HEK293 (cell line): ENCODE data around the gene ARF4.

Experiments
- CTCF ChIA-PET: fragments of 350-600 bp; formaldehyde crosslinking; extraction: SDS; loops from one replicate; lab custom pipeline; 2021; ENCODE audit warnings: antibody characterized with exemption; lab: Yijun Ruan, JAX
- POLR2A ChIA-PET: fragments of 300-600 bp; formaldehyde crosslinking; extraction: SDS; loops from one replicate; lab custom pipeline; 2020; ENCODE audit warnings: antibody characterized with exemption, inconsistent platforms; lab: Yijun Ruan, JAX
- H3K27ac ChIP-seq: fragments of 200-500 bp; sonication (Bioruptor generic); 2 replicates; pipeline ENCODE4 v1.5.1; 2014; ENCODE audit warnings: low read depth, low read length, control low read depth, inconsistent platforms; ENCODE audit errors: extremely low read depth
- H3K36me3 ChIP-seq, 2 experiments: fragments of 200-500 bp in 1 of 2; sonication (Bioruptor generic) in 1 of 2; 1 replicate in 1 of 2; 2 replicates in 1 of 2; pipeline ENCODE4 v1.5.1; 2014 to 2017; ENCODE audit warnings: inconsistent platforms in 2 of 2, low read length in 2 of 2; ENCODE audit not compliant: control insufficient read depth in 2 of 2, insufficient read depth in 1 of 2
- H3K4me1 ChIP-seq: fragments of 200-500 bp; sonication (Bioruptor generic); 2 replicates; pipeline ENCODE4 v1.5.1; 2014; ENCODE audit warnings: mild to moderate bottlenecking, low read length, inconsistent platforms; ENCODE audit not compliant: control insufficient read depth, insufficient read depth
- H3K4me3 ChIP-seq: 2 replicates; pipeline ENCODE4 v1.5.1; 2011; ENCODE audit warnings: low read depth, mild to moderate bottlenecking, control low read depth, low read length, moderate library complexity
- H3K9me3 ChIP-seq: fragments of 200-500 bp; sonication (Bioruptor generic); 2 replicates; pipeline ENCODE4 v1.5.1; 2014; ENCODE audit warnings: low read depth, low read length, inconsistent platforms; ENCODE audit not compliant: control insufficient read depth, insufficient read depth
- AEBP2 ChIP-seq: fragments of 450-650 bp; formaldehyde crosslinking; IDR thresholded peaks from 2 replicates; pipeline ENCODE4 v1.5.1; 2016; ENCODE audit warnings: missing biosample characterization, missing genetic modification characterization, borderline replicate concordance
- GLIS2 ChIP-seq: fragments of 450-650 bp; formaldehyde crosslinking; IDR thresholded peaks from 2 replicates; pipeline ENCODE4 v1.5.1; 2016; ENCODE audit warnings: missing biosample characterization, missing genetic modification characterization
- REPIN1 ChIP-seq: fragments of 450-650 bp; formaldehyde crosslinking; IDR thresholded peaks from 2 replicates; pipeline ENCODE4 v1.5.1; 2017; ENCODE audit warnings: missing biosample characterization, missing genetic modification characterization, low read depth
- SCRT1 ChIP-seq: fragments of 450-650 bp; formaldehyde crosslinking; IDR thresholded peaks from 2 replicates; pipeline ENCODE4 v1.5.1; 2016; ENCODE audit warnings: missing biosample characterization, missing genetic modification characterization, borderline replicate concordance
- SP3 ChIP-seq: fragments of 450-650 bp; formaldehyde crosslinking; IDR thresholded peaks from 2 replicates; pipeline ENCODE4 v1.5.1; 2016; ENCODE audit warnings: missing biosample characterization, missing genetic modification characterization
- ZBTB1 ChIP-seq: fragments of 450-650 bp; formaldehyde crosslinking; IDR thresholded peaks from 2 replicates; pipeline ENCODE4 v1.5.1; 2016; ENCODE audit warnings: missing biosample characterization, missing genetic modification characterization
- ZBTB20 ChIP-seq: fragments of 450-650 bp; formaldehyde crosslinking; IDR thresholded peaks from 2 replicates; pipeline ENCODE4 v1.5.1; 2016; ENCODE audit warnings: missing biosample characterization, missing genetic modification characterization
- ZBTB44 ChIP-seq: fragments of 450-650 bp; IDR thresholded peaks from 2 replicates; pipeline ENCODE4 v1.5.1; 2018; ENCODE audit warnings: missing biosample characterization, mild to moderate bottlenecking, missing genetic modification characterization
- ZNF146 ChIP-seq: fragments of 450-650 bp; formaldehyde crosslinking; IDR thresholded peaks from 2 replicates; pipeline ENCODE4 v1.5.1; 2016; ENCODE audit warnings: missing biosample characterization, missing genetic modification characterization
- ZNF184 ChIP-seq: fragments of 450-650 bp; IDR thresholded peaks from 2 replicates; pipeline ENCODE4 v1.5.1; 2018; ENCODE audit warnings: missing biosample characterization, mild to moderate bottlenecking, missing genetic modification characterization
- ZNF202 ChIP-seq: fragments of 450-650 bp; formaldehyde crosslinking; IDR thresholded peaks from 2 replicates; pipeline ENCODE4 v1.5.1; 2016; ENCODE audit warnings: missing biosample characterization, missing genetic modification characterization, borderline replicate concordance
- ZNF223 ChIP-seq: fragments of 450-650 bp; formaldehyde crosslinking; IDR thresholded peaks from 2 replicates; pipeline ENCODE4 v1.5.1; 2016; ENCODE audit warnings: missing biosample characterization, missing genetic modification characterization
- ZNF280D ChIP-seq: fragments of 450-650 bp; formaldehyde crosslinking; IDR thresholded peaks from 2 replicates; pipeline ENCODE4 v1.5.1; 2016; ENCODE audit warnings: missing biosample characterization, missing genetic modification characterization
- ZNF335 ChIP-seq: fragments of 450-650 bp; formaldehyde crosslinking; conservative IDR thresholded peaks from 2 replicates; pipeline ENCODE4 v1.5.1; 2016; ENCODE audit warnings: missing biosample characterization, missing genetic modification characterization
- ZNF37A ChIP-seq: fragments of 450-650 bp; IDR thresholded peaks from 2 replicates; pipeline ENCODE4 v1.5.1; 2018; ENCODE audit warnings: missing biosample characterization, missing genetic modification characterization
- ZNF394 ChIP-seq: fragments of 450-650 bp; formaldehyde crosslinking; IDR thresholded peaks from 2 replicates; pipeline ENCODE4 v1.5.1; 2016; ENCODE audit warnings: missing biosample characterization, missing genetic modification characterization, mild to moderate bottlenecking, moderate library complexity, borderline replicate concordance
- ZNF426 ChIP-seq: fragments of 450-650 bp; formaldehyde crosslinking; IDR thresholded peaks from 2 replicates; pipeline ENCODE4 v1.5.1; 2017; ENCODE audit warnings: missing biosample characterization, missing genetic modification characterization, mild to moderate bottlenecking, inconsistent platforms, moderate library complexity
- ZNF501 ChIP-seq: fragments of 450-650 bp; formaldehyde crosslinking; IDR thresholded peaks from 2 replicates; pipeline ENCODE4 v1.5.1; 2016; ENCODE audit warnings: missing biosample characterization, missing genetic modification characterization
- ZNF548 ChIP-seq: fragments of 450-650 bp; formaldehyde crosslinking; IDR thresholded peaks from 2 replicates; pipeline ENCODE4 v1.5.1; 2016; ENCODE audit warnings: missing biosample characterization, missing genetic modification characterization
- ZNF585B ChIP-seq: fragments of 450-650 bp; formaldehyde crosslinking; IDR thresholded peaks from 2 replicates; pipeline ENCODE4 v1.5.1; 2016; ENCODE audit warnings: missing biosample characterization, missing genetic modification characterization
- ZNF596 ChIP-seq: fragments of 450-650 bp; IDR thresholded peaks from 2 replicates; pipeline ENCODE4 v1.5.0; 2018; ENCODE audit warnings: missing biosample characterization, mild to moderate bottlenecking, missing genetic modification characterization, moderate library complexity
- ZNF624 ChIP-seq: fragments of 450-650 bp; formaldehyde crosslinking; IDR thresholded peaks from 2 replicates; pipeline ENCODE4 v1.5.1; 2017; ENCODE audit warnings: missing biosample characterization, missing genetic modification characterization
- ZNF664 ChIP-seq: fragments of 450-650 bp; formaldehyde crosslinking; IDR thresholded peaks from 2 replicates; pipeline ENCODE4 v1.5.1; 2016; ENCODE audit warnings: missing biosample characterization, missing genetic modification characterization
- ZNF776 ChIP-seq: fragments of 450-650 bp; formaldehyde crosslinking; IDR thresholded peaks from 2 replicates; pipeline ENCODE4 v1.5.0; 2017; ENCODE audit warnings: missing biosample characterization, missing genetic modification characterization, borderline replicate concordance
- ZNF785 ChIP-seq: fragments of 450-650 bp; formaldehyde crosslinking; IDR thresholded peaks from 2 replicates; pipeline ENCODE4 v1.5.1; 2016; ENCODE audit warnings: missing biosample characterization, missing genetic modification characterization
- ZNF837 ChIP-seq: fragments of 450-650 bp; formaldehyde crosslinking; IDR thresholded peaks from 2 replicates; pipeline ENCODE4 v1.5.1; 2016; ENCODE audit warnings: missing biosample characterization, missing genetic modification characterization

The ARF4 gene

GRCh38 chr3:57572096-57572495 lies 25.0 kb downstream of the ARF4 start:
- ChIA-PET CTCF (interaction anchor here (0.5 to 0.9 kb wide), 2 partner anchors 10 to 342 kb away, joined by 3 read pairs; no protein-coding TSS in a partner anchor), POLR2A (interaction anchor here (0.8 to 1.0 kb wide), 2 partner anchors 16 to 25 kb away, joined by 3 read pairs; partner anchors contain the start of genes ARF4 and PDE12)
- Histone ChIP-seq H3K9me3 (no peaks in the 10 kb centered on the region), H3K27ac (no peak overlapping the region), H3K4me3 (no peak overlapping the region), H3K4me1 (no peaks in the 10 kb centered on the region; the same call in 1 of the 2 replicates), H3K36me3 (peaks cover 23 to 78% of the 10 kb centered on the region in 2 experiments)
- no peak for TF ChIP-seq ZNF548 (tag by site-specific recombination)
- no peak for TF ChIP-seq ZNF426 (tag by site-specific recombination)

GRCh38 chr3:57570878-57571277 lies 26.3 kb downstream of the ARF4 start:
- CTCF ChIA-PET = interaction anchor here (0.6 to 0.7 kb wide), 3 partner anchors 11 to 448 kb away, joined by 3 to 4 read pairs (median 3); no protein-coding TSS in a partner anchor
- H3K4me3 ChIP-seq = no peak overlapping the region
- TF ChIP-seq ZNF585B (tag by site-specific recombination) = no peak
- no peak for TF ChIP-seq ZNF184
- TF ChIP-seq REPIN1 (tag by site-specific recombination) = no peak
- TF ChIP-seq ZBTB44 (tag by site-specific recombination) = no peak
- no peak for TF ChIP-seq ZBTB20
- no peak for TF ChIP-seq ZNF394 (tag by site-specific recombination)
- no peak for TF ChIP-seq ZNF776
- no peak for TF ChIP-seq ZNF223 (tag by site-specific recombination)
- no peak for TF ChIP-seq ZNF785 (tag by site-specific recombination)
- TF ChIP-seq ZNF335 = no peak
- TF ChIP-seq ZNF596 (tag by site-specific recombination) = no peak
- no peak for TF ChIP-seq ZBTB1 (tag by site-specific recombination)
- TF ChIP-seq GLIS2 (tag by site-specific recombination) = no peak
- no peak for TF ChIP-seq ZNF146 (tag by site-specific recombination)
- no peak for TF ChIP-seq ZNF664 (tag by site-specific recombination)
- no peak for TF ChIP-seq ZNF837
- no peak for TF ChIP-seq SCRT1 (tag by site-specific recombination)
- TF ChIP-seq, all 188 proteins: peak for 0
- H3K27ac ChIP-seq = no peak overlapping the region
- peaks cover 23 to 73% of the 10 kb centered on the region in 2 experiments for H3K36me3 ChIP-seq
- no peaks in the 10 kb centered on the region; the same call in 1 of the 2 replicates for H3K4me1 ChIP-seq
- no peaks in the 10 kb centered on the region for H3K9me3 ChIP-seq
- POLR2A ChIA-PET = no interaction called here

GRCh38 chr3:57569859-57570450 lies 27.2 kb downstream of the ARF4 start:
- Histone ChIP-seq H3K4me3 (no peak overlapping the region), H3K9me3 (no peaks in the 10 kb centered on the region), H3K36me3 (peaks cover 27 to 69% of the 10 kb centered on the region in 2 experiments; a peak in 2 of 3 replicates), H3K4me1 (no peaks in the 10 kb centered on the region; the same call in 1 of the 2 replicates), H3K27ac (no peak overlapping the region)
- POLR2A ChIA-PET = interaction anchor here (0.6 to 1.4 kb wide), 3 partner anchors 11 to 14 kb away, joined by 3 to 6 read pairs (median 3); partner anchors contain the start of gene PDE12
- CTCF ChIA-PET = interaction anchor here (0.6 kb wide), 1 partner anchor 170 kb away, joined by 3 read pairs; no protein-coding TSS in a partner anchor
- TF ChIP-seq ZNF37A (tag by site-specific recombination) (no peak), ZNF280D (tag by site-specific recombination) (no peak), ZNF202 (tag by site-specific recombination) (no peak), ZNF501 (tag by site-specific recombination) (no peak), SP3 (tag by site-specific recombination) (no peak), AEBP2 (tag by site-specific recombination) (no peak), ZNF624 (tag by site-specific recombination) (no peak)
